ENCODE results near the gene AFAP1.

AFAP1 gene

GRCh38 chr4:7712021-7712671, 227.5 kb downstream of the AFAP1 start:
- Histone ChIP-seq H3K4me1 (ENCODE audit: control insufficient read depth, low read depth, low read length) (no peaks in the 10 kb centered on the region), H3K9ac (ENCODE audit: low read length) (no peak overlapping the region), H3K36me3 (ENCODE audit: control insufficient read depth, low read depth, low read length) (no peaks in the 10 kb centered on the region), H3K27ac (ENCODE audit: low read length) (no peak overlapping the region), H3K4me3 (ENCODE audit: low read length) (no peak overlapping the region), H3K27me3 (ENCODE audit: control insufficient read depth, insufficient read depth, low read length) (no peaks in the 10 kb centered on the region), H3K9me3 (ENCODE audit: control insufficient read depth, low read depth, low read length) (no peaks in the 10 kb centered on the region)

- Histone ChIP-seq H3K27ac (ENCODE audit: low read length) (no peak overlapping the region), H3K36me3 (ENCODE audit: control insufficient read depth, low read depth, low read length) (no peaks in the 10 kb centered on the region), H3K27me3 (ENCODE audit: control insufficient read depth, insufficient read depth, low read length) (no peaks in the 10 kb centered on the region), H3K9ac (ENCODE audit: low read length) (no peak overlapping the region), H3K4me1 (ENCODE audit: control insufficient read depth, low read depth, low read length) (no peaks in the 10 kb centered on the region), H3K4me3 (ENCODE audit: low read length) (no peak overlapping the region), H3K9me3 (ENCODE audit: control insufficient read depth, low read depth, low read length) (no peaks in the 10 kb centered on the region)
These were observed 228.2 kb downstream of the AFAP1 start for GRCh38 chr4:7711307-7711963.

- Histone ChIP-seq H3K9ac (ENCODE audit: low read length) (no peak overlapping the region), H3K27ac (ENCODE audit: low read length) (no peak overlapping the region), H3K4me3 (ENCODE audit: low read length) (no peak overlapping the region)
These were observed 228.9 kb downstream of the AFAP1 start for GRCh38 chr4:7710576-7711306.

GRCh38 chr4:7710126-7710525, 229.5 kb downstream of the AFAP1 start:
- H3K4me3 ChIP-seq (ENCODE audit: low read length): no peak overlapping the region

More at GRCh38 chr4:7710576-7711306, 228.9 kb downstream of the AFAP1 start:
- no peaks in the 10 kb centered on the region for H3K9me3 ChIP-seq (ENCODE audit: control insufficient read depth, low read depth, low read length)
- no peaks in the 10 kb centered on the region for H3K4me1 ChIP-seq (ENCODE audit: control insufficient read depth, low read depth, low read length)
- H3K27me3 ChIP-seq (ENCODE audit: control insufficient read depth, insufficient read depth, low read length): no peaks in the 10 kb centered on the region
- no peaks in the 10 kb centered on the region for H3K36me3 ChIP-seq (ENCODE audit: control insufficient read depth, low read depth, low read length)

GRCh38 chr4:7709431-7709830, 230.2 kb downstream of the AFAP1 start:
- no peaks in the 10 kb centered on the region for H3K27me3 ChIP-seq (ENCODE audit: control insufficient read depth, insufficient read depth, low read length)
- H3K4me1 ChIP-seq (ENCODE audit: control insufficient read depth, low read depth, low read length): no peaks in the 10 kb centered on the region
- no peak overlapping the region for H3K4me3 ChIP-seq (ENCODE audit: low read length)
- H3K27ac ChIP-seq (ENCODE audit: low read length): no peak overlapping the region
- H3K36me3 ChIP-seq (ENCODE audit: control insufficient read depth, low read depth, low read length): no peaks in the 10 kb centered on the region
- no peaks in the 10 kb centered on the region for H3K9me3 ChIP-seq (ENCODE audit: control insufficient read depth, low read depth, low read length)
- no peak overlapping the region for H3K9ac ChIP-seq (ENCODE audit: low read length)

More at GRCh38 chr4:7710126-7710525, 229.5 kb downstream of the AFAP1 start:
- H3K36me3 ChIP-seq (ENCODE audit: control insufficient read depth, low read depth, low read length): no peaks in the 10 kb centered on the region
- no peak overlapping the region for H3K27ac ChIP-seq (ENCODE audit: low read length)
- H3K4me1 ChIP-seq (ENCODE audit: control insufficient read depth, low read depth, low read length): no peaks in the 10 kb centered on the region
- H3K27me3 ChIP-seq (ENCODE audit: control insufficient read depth, insufficient read depth, low read length): no peaks in the 10 kb centered on the region
- H3K9me3 ChIP-seq (ENCODE audit: control insufficient read depth, low read depth, low read length): no peaks in the 10 kb centered on the region
- no peak overlapping the region for H3K9ac ChIP-seq (ENCODE audit: low read length)

- no peak overlapping the region for H3K27ac ChIP-seq (ENCODE audit: low read length)
- H3K27me3 ChIP-seq (ENCODE audit: control insufficient read depth, insufficient read depth, low read length): no peaks in the 10 kb centered on the region
These were observed 230.7 kb downstream of the AFAP1 start for GRCh38 chr4:7708981-7709380.

More at GRCh38 chr4:7708981-7709380, 230.7 kb downstream of the AFAP1 start:
- no peak overlapping the region for H3K4me3 ChIP-seq (ENCODE audit: low read length)
- no peaks in the 10 kb centered on the region for H3K4me1 ChIP-seq (ENCODE audit: control insufficient read depth, low read depth, low read length)
- H3K9ac ChIP-seq (ENCODE audit: low read length): no peak overlapping the region
- no peaks in the 10 kb centered on the region for H3K9me3 ChIP-seq (ENCODE audit: control insufficient read depth, low read depth, low read length)
- H3K36me3 ChIP-seq (ENCODE audit: control insufficient read depth, low read depth, low read length): no peaks in the 10 kb centered on the region
